HG02571 (cell line): Measurements from ENCODE around the gene IL6R.
"Not testable (repeated sequence)": the region's sequence is repeated elsewhere in the genome, so short reads cannot be mapped to it uniquely, and the experiment has no call there.

Source experiments
- ATAC-seq: cut with Tn5 transposase; IDR thresholded peaks from one replicate; pipeline ENCODE4 v1.9.1; 2021; ENCODE audit warnings: mild to moderate bottlenecking, moderate library complexity; ENCODE audit not compliant: unreplicated experiment

The IL6R gene

DNA sequence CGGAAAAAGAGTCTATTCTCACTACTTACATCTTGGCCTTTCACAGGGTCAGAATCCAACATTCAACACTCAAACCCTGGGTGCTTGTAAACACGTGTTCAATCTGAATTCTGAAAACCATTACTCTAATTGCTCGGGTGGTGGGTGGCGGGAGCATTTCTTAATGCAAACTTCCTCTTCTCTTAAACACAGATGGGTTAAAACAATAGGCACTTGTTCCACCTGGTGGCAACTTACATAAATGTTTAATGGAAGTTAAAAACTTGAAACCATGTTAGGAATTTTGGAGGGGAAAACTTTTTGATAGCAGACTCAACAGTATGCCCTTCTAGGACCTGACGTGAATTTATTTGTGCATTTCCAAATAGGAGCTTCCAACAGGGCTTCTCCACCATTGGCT lies 73.5 kb downstream of the IL6R start:
- ATAC-seq = no peak

DNA sequence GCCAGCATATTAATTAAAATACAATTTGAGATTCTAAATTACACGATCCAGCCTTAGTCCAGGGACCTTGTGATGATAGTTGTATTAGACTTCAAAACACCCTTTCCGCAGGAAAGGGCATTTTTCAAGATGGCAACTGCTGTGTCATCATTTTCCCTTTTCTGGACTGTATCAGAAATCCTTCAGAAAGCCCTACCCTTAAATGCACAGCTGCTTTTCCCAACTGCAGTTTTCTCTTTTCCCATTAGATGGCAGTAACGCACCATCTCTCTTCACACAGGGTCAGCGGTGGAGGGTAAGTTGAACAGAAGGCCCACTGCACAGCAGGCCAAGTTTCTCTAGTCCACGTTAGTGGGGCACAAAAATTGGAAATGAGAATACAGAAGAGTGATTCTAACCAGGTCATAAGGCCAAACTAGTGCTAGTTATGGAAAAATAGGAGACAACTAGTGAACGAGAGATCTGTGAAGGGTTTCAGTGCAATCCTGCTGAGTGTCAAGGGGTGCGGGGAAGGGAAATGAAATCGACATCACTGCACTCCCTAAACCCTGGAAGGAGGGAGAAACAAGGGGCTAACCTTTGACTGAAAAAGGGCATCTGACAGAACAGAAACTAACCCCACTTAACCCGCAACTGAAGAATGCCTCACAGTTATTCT lies 74.8 kb downstream of the IL6R start:
- no peak for ATAC-seq

DNA sequence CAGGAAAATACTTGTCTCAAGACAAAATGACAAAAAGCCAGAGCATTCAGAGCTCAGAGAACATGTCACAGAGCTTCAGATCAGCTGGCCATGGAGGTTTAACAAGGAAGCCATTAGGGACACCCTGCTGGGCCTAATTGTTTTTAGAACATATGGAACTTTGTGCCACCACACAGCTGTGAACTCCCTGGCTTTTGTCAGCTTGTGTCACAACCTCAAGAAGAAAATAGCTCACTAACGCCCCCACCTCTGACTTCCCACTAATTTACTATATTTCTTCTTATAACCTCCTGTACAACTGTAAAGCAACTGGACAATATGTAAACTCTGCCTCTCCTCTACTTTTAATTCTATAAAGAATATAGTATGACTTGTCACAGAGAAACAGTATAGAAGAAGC lies 75.9 kb downstream of the IL6R start:
- ATAC-seq = no peak

DNA sequence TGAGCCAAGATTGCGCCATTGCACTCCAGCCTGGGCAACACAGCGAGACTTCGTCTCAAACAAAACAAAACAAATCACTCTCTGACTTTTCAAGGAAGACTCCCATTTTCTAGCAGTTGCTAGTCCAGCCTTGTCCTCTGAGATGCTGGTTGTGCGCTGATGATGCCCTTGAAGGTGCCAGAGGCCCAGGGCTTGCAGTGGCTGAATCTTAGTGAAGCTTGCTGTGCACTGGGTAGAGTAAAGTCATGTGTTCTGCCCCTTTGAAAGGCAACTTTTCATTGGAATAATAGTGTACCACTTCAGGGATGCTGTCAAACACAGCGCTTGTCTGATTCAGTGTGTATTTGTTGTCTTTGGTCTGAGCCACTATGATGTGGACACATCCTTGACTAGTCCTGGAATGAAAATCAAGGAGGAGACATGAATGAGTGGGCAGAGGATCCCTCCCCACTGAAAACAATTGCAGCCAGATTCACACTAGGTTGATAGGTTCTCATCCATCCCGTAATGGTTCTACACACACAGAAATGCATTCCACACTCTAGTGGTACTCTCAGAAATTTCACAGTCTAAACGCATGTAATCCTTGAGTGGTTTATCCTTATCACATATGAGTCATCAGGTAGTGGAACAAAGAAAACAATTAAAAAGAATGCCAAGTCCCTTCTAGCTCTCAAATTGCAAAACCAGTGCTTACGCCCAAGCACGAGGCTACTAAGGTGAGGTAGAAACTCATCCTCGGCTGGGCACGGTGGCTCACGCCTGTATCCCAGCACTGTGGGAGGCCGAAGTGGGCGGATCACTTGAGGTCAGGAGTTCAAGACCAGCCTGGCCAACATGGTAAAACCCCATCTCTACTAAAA lies 79.0 kb downstream of the IL6R start:
- ATAC-seq = no peak

DNA sequence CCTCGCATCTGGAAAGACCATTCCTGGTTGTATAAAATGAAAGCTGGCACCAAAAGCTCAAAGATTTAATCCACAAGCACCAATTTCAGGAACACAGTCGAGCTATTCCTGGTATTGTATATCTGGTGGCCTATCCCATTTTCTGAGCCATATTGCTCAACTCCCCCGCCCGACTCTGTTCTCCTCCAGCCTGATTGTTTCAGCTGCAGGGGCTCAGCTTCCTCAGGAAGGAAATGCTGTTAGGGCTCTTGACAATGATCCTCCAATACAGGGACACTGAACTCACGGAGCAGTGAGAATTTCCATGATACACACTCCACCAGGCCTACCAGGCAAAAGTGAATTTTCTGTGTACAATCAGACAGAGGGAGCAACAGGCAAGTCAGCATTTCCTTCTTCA lies 80.0 kb downstream of the IL6R start:
- no peak for ATAC-seq

DNA sequence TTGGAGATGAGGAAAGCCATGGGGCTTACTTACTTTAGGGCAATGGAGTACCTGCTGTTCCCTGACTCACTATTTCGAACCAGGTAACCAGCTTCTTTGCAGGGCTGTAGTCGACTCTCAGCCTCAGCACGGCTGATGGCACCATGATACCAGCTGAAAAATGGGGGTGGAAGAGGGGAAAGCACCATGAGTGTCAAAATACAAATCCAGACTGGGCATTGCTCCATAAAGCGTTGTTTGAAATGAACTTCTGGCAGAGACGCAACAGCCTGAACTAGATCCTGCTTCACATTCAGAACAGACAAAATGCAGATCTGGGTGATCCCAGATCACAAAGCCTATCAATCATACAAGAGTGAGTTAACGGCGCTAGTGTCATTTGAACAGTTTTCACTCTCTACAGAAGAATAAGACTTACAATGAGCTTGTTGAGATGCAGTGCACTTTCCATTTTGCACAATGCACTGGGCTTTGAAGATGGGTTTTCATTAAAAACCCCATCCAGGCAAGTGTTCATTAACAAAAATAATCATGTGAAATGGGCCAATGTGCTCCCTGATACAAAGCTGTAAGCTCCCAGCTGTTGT lies 80.9 kb downstream of the IL6R start:
- ATAC-seq = no peak

DNA sequence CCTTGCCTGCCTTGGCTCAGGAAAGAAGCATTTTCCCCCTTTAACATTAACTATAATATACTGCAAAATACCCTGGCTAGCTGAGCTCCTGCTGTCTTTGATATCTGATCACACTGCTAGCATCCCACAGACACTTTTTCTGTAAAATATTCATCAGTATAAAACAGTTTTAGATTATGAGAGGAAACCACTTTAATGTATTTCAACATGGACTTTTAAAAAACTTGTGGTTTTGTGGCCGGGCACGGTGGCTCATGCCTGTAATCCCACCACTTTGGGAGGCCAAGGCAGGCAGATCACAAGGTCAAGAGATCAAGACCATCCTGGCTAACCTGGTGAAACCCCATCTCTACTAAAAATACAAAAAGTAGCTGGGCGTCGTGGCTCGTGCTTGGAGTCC lies 81.6 kb downstream of the IL6R start:
- ATAC-seq = not testable (repeated sequence)

DNA sequence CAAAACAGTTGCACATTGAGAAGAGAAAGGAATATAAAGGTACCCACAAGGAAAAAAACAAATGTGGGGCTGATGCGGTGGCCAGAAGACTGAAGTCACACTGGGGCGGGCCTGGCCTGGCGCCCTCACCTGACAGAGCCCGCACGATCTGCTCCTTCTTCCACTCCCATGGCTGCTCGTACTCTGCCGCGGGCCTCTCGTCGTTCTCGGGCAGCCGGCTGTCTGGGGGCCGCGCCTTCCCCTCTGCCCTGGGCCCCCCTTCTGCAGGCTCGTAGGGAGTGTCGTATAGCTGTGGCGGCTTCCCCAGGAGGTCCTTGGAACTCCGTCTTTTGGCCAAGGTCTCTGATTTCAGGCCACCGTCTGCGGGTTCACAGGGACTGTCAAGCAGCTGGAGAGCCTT lies 83.8 kb downstream of the IL6R start:
- no peak for ATAC-seq

DNA sequence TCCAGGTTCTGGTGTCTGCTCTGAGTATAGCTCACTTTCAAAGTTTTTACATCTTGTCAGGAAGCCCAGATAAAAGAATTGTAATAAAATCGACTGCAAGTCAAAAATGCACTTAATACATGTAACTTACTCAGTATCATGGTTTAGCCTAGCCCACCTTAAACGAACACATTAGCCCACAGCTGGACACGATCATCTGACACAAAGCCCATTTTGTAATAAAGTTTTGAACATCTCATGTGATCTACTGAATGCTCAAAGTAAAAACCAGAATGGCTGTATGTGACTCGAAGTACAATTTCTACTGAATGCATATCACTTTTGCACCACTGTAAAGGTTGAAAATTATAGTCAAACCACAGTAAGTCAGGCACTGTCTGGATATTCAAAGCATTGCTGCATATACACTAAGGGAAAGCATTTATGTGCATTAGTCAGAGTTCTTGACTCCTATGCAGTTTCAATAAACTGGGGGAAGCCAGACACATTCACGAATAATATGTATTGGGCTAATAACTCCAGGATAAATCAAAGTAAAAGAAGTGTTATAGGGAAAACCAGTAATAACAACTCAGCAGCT lies 84.6 kb downstream of the IL6R start:
- ATAC-seq = no peak

DNA sequence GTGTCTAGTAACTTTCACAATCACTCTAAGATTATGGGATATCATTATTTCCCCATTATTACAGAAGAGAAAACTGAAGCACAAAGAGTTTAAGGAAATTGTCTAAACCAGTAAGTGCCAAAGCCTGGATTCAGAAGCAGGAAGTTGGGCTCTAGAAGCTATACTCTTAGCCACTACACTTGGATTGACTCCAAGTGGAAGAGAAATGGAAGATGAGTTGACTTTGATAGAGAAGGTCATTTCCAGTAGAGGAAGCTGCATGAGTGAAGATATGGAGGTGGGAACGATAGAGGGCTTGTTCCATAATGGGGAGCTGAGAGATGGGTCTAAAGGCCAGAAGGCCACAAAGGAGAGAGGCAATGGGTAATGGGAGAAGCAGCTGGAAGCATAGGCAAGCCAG lies 85.2 kb downstream of the IL6R start:
- no peak for ATAC-seq

DNA sequence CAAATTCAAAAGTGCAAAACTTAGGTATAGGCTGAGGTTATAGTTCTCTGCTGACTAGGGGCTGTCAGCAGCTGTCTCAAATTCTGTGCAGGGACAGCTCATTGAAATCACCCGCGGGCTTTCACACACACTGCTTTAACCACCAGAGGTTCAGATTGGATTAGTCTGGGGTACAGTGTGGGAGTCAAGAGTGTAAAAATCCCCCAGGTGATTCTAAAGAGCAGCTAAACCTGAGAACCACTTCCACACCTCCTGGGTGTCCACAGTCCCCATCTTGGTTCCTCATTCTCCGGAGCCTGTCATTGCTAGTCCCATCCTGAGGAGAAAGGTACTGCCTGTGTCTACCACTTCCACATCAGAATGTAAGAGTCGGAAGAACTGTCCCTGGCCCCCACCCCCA lies 87.0 kb downstream of the IL6R start:
- ATAC-seq = no peak

DNA sequence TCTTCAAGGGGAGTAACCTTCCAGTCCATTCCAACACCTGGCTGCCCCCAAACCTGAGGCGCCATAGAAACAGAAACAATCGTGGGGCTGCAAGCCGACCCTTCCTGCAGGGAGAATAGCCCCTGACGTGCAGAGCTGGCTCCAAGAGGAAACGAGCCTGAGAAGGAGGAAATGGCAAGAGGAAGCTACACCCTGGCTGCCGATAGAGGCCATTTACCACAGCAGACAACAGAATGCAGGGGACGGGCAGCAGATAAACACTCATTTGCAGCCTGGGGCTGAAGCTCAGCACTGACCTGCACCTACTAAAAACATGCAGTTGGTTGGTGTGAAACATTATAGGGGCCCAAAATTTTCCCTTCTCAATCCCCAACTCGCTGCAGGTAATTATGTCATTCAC lies 88.1 kb downstream of the IL6R start:
- no peak for ATAC-seq

DNA sequence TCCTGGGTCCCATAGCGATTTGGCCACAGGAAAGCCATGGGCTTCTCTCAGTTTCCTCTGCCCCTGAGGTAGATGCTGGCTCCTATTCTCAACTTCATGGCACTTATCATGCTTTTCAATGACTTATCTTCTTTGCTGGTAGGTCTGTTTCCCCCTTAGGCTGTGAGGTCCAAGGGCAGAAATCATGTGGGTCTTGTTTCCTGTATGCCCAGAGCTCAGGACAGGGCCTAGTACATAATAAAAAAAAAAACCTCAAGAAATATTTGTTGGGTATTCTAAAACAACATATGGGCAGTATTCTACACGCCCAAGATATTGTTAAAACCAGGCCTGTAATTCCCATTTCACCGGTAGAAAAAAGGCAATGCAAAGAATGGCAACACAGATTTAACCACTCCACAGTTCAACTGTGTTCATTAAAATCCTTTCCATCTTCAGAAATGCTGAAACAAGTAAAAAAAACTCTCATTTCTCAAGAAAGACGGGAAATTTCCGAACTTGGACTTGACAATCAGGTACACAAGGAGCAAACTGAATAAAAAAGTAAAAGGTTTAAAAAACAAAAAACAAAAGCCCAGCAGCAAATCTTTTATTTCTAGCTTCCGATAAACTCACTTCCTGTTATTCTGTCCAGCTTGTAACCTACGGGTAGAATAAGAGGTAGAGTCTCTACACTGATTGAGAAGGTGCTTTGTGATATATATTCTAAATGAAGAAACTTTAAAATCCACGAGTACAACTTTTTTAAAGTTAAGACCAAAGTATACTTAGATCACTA lies 90.5 kb downstream of the IL6R start:
- ATAC-seq = no peak

DNA sequence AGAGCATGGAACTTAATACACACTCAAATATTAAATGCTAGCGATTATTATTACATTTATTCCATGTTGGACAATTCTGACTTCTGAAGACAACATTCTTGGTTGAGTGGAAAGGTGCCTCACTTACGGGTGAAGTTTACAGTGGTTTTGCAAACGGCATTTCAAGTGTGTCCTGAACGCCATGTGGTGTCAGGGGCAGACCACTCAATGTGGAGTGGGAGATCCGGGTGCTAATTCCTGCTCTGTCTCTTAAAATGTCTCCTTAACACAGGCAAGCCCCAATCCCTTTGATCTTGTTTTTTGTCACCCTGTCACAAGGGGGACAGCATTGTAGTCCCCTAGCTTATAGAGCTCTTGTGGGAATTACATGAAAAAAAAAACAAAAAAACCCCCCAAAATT lies 91.2 kb downstream of the IL6R start:
- no peak for ATAC-seq

DNA sequence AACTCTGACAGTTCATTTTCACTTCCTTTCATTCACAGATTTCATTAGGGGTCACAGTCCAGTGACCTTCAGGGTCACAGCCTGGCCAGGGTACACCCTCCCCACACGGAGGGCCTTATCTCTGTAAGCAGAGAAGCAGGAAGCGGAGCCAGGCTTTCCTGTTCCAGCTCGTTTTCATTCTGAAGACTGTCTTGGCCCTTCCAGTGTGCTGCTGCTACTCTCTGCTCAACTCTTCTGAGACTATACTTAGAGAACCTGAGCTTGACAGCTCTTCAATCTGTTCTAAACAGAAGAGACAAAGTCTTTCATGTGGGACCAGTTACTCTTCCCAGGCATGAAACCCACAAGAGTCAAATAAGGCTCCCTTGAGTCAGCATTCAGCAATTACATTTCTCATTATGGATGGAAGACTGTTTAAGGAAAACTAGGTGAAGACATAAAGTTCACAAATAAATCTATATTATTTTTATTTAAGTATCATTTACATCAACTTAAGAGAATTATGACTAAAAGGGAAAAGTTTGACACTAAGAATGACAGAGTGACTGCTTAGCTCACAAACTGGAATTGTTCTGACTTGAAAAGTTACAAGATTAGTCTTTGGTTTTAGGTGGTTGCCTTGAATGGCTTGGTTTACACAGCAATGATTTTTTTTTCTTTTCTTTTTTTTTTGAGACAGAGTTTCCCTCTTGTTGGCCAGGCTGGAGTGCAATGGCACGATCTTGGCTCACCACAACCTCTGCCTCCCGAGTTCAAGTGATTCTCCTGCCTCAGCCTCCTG lies 92.1 kb downstream of the IL6R start:
- ATAC-seq = no peak

DNA sequence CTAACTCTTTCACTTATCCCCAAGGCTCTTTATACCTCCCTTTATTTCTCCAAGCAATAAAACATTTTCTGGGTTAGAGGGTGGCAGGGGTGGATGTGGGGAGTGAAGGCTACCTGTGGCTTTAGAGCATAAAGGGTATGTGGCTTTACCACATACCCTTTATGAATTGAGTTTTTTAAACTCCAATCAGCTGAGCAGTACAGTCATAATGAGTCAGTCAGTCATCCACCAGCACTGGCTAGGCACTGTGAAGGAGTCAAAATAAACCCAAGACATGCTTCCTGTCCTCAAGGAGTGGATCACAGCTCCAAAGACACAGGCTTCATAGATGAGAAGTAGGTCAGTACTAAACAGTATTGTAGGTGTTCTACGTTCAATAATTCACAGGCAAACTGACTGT lies 94.3 kb downstream of the IL6R start:
- no peak for ATAC-seq

DNA sequence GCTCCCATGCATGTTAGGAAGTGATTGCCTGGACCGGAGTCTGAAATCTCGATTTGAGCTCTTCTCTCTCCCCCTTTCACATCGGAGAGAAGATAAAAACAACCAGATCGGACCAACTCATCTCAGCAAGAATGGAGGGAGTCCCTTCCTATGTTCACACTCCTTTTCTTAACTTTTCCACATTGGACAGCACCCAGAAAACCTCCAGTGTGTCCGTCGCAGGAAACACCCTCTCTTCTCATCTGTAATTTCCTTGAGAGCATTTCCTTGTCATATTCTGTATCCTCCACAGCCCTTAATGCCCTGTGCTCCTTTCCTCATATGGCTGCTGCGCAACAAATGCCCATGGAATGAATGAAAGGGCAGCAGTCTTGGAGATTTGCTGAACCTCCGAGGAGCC lies 95.4 kb downstream of the IL6R start:
- no peak for ATAC-seq

DNA sequence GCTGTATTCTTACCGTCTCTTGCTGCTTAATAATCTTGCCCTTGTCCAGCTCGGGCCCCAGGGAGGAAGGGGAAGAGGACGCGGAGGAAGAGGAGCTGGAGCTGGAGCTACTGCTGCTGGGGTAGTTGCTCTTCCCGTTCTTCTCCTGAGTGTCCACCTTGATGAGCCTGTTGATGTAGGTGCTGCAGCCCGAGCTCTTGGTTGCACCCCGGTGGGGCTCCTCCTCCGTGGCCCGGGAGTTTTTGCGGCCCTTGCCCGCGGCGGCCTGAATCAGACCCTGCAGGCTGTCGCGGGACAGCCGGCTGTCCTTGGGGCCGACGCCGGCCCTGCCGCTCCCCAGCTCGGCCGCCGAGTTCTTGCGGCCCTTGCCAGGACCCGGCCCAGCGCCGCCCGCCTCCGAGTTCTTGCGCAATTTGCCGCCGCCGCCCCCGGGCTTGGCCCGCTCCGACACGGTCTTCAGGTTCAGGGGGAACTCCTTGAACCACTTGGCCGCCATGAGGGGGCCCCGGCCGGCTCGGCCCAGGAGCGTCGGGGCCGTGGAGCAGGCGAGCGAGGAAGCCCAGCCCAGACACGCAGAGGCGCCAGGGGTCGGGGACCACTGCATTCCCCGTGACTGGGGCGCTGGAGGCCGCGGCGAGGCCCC lies 96.4 kb downstream of the IL6R start:
- no peak for ATAC-seq

DNA sequence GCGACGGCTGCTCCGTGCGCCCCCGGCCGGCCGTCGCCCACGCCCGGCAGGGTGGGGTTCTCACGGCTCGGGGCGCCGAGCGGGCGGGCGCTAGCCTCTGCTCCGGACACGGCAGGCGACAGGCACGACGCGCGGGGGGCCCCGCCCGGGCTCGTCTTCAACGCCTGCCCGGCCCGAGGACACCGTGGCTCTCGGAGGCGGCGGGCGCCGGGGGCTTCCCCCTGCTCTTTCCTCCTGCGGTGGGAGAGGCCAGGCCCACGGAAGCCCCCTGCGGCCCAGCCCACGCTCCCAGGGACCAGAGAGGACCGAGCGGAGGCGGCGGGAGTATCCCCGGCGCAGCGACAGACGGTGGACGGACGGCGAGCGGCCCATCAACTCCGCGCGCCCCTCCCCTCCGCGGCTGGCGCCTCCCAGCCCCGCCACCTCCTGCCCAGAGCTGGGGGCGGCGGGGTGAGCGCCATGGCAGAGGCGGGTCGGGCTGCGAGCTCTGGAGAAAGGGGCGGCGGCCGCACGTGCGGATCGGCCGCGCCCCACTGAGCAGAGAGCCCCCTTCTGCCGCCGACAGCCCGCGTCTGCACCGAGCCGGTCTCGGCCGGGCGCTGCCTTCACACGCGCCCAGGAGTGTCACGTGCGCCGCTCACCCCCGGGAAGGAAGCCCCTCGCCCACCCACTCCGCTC lies 97.1 kb downstream of the IL6R start, which contains the start of the genes SHE and TDRD10:
Gene SHE (minus strand): TSS at position 347 of the 678 bp plus-strand sequence. CDS start 386 bp downstream, outside the sequence.
Gene TDRD10 (plus strand): TSS at position 154 of the 678 bp plus-strand sequence. CDS start 4,685 bp downstream, outside the sequence.
- ATAC-seq = no peak
